Measurements from ENCODE around the gene MFRP. TPM values are rescaled to one million over a fixed set of nuclear protein-coding genes. Genes with fewer than 3 reads are reported as not detected.

Gene MFRP
- total and polyA plus RNA-seq, 9 of the 15 experiments (the other 6 are each of a cell fraction or from before 2014, with no cell fraction given): not detected

- TF ChIP-seq ZBTB12 (CRISPR knock-in tag; IDR thresholded peaks at IDR 0.05) (0 out of 2 replicates have a peak, but pooled peaks have one; percentile 5), SRSF3 (IDR thresholded peaks at IDR 0.05; ENCODE audit: insufficient read depth, low read length) (no peak), ZBTB2 (IDR thresholded peaks at IDR 0.05) (no peak), CREB1 (IDR thresholded peaks at IDR 0.05) (0 out of 2 replicates have a peak, but pooled peaks have one; percentile 28), CREB1 (CRISPR knock-in tag; IDR thresholded peaks at IDR 0.05) (no peak), NONO (IDR thresholded peaks at IDR 0.05; ENCODE audit: low read depth in 2 of 2, low read length in 1 of 2) (0 out of 4 replicates have a peak, but pooled peaks of 1 of the 2 experiments have one; percentile 28), NR2C1 (IDR thresholded peaks at IDR 0.05) (no peak), NR2C1 (tag; IDR thresholded peaks at IDR 0.05) (no peak), ZNF668 (CRISPR knock-in tag; IDR thresholded peaks at IDR 0.05) (no peak), PRMT5 (CRISPR knock-in tag; IDR thresholded peaks at IDR 0.05) (no peak), VEZF1 (CRISPR knock-in tag; IDR thresholded peaks at IDR 0.05) (peak; percentile 69), ZNF384 (IDR thresholded peaks at IDR 0.05; ENCODE audit: low read depth, low read length) (no peak), NR3C1 (CRISPR knock-in tag; IDR thresholded peaks at IDR 0.05) (no peak), POLR2AphosphoS5 (IDR thresholded peaks at IDR 0.05; ENCODE audit: control insufficient read depth, insufficient read depth, low read depth, low read length) (peak; percentile 60), KHSRP (IDR thresholded peaks at IDR 0.05) (no peak), RBFOX2 (IDR thresholded peaks at IDR 0.05; ENCODE audit: low read depth, low read length) (0 out of 2 replicates have a peak, but pooled peaks have one; percentile 36), POLR2G (IDR thresholded peaks at IDR 0.05; ENCODE audit: low read depth, low read length) (peak; percentile 77), BRF1 (IDR thresholded peaks at IDR 0.05; ENCODE audit: borderline replicate concordance, extremely low read depth, insufficient read length) (no peak), PHF8 (IDR thresholded peaks at IDR 0.05; ENCODE audit: borderline replicate concordance, low read length) (peak; percentile 56; the same call in 1 of the 2 replicates)
- TF ChIP-seq, protein P1, sequence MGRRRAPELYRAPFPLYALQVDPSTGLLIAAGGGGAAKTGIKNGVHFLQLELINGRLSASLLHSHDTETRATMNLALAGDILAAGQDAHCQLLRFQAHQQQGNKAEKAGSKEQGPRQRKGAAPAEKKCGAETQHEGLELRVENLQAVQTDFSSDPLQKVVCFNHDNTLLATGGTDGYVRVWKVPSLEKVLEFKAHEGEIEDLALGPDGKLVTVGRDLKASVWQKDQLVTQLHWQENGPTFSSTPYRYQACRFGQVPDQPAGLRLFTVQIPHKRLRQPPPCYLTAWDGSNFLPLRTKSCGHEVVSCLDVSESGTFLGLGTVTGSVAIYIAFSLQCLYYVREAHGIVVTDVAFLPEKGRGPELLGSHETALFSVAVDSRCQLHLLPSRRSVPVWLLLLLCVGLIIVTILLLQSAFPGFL (CRISPR knock-in tag; IDR thresholded peaks at IDR 0.05): no peak
- TF ChIP-seq, protein P2, sequence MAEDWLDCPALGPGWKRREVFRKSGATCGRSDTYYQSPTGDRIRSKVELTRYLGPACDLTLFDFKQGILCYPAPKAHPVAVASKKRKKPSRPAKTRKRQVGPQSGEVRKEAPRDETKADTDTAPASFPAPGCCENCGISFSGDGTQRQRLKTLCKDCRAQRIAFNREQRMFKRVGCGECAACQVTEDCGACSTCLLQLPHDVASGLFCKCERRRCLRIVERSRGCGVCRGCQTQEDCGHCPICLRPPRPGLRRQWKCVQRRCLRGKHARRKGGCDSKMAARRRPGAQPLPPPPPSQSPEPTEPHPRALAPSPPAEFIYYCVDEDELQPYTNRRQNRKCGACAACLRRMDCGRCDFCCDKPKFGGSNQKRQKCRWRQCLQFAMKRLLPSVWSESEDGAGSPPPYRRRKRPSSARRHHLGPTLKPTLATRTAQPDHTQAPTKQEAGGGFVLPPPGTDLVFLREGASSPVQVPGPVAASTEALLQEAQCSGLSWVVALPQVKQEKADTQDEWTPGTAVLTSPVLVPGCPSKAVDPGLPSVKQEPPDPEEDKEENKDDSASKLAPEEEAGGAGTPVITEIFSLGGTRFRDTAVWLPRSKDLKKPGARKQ (CRISPR knock-in tag; IDR thresholded peaks at IDR 0.05): no peak
Measured at GRCh38 chr11:119363851-119364590, 17.5 kb upstream of the MFRP start (continued).

All from K562 (cell line).